ENCODE data around the gene AP2M1. TPM values are rescaled to one million over a fixed set of nuclear protein-coding genes. Genes with fewer than 3 reads are reported as not detected.

The AP2M1 gene
- total and polyA plus RNA-seq, 2 of the 13 experiments (the other 11 are each of a cell fraction or from before 2014, with no cell fraction given), result 126 to 146 TPM

DNA sequence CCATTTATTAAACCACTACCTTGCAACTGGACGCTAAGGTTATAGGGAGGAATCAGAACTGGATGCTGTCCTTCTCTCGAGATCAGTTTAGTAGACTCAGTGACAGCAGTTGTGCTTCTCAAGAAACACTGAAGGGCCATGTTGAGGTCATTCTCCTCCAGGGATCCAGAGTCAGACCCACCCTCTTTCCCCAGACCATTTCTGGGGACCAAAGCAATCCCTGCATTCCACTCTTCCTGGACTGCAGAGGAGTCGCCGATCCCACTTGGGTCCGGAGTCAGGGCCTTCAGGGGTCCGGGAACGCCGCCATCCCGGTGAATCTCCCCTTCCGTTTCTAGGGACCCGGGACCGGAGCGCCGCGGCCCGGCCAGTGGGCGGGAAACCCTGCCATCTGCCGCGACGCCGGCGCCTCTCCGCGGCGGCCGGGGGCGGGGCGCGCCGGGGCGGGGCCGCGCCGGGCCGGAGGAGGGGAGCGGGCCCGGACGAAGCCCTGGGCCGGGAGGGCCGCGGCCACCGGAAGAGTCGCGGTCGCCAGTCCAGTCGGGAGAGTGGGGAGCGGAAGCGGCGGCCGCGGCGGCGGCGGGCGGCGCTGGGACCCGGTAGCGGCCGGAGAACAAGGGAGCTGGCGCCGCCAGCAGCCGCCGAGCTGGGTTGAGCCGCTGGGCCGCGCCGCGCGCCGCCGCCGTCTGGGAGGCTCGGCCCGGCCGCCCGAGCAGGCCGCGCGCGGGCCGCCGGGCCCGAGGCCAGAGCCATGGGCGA lies 19.6 kb upstream of the AP2M1 start, which contains the start of gene DVL3 (continued):
- TF ChIP-seq, protein P1, sequence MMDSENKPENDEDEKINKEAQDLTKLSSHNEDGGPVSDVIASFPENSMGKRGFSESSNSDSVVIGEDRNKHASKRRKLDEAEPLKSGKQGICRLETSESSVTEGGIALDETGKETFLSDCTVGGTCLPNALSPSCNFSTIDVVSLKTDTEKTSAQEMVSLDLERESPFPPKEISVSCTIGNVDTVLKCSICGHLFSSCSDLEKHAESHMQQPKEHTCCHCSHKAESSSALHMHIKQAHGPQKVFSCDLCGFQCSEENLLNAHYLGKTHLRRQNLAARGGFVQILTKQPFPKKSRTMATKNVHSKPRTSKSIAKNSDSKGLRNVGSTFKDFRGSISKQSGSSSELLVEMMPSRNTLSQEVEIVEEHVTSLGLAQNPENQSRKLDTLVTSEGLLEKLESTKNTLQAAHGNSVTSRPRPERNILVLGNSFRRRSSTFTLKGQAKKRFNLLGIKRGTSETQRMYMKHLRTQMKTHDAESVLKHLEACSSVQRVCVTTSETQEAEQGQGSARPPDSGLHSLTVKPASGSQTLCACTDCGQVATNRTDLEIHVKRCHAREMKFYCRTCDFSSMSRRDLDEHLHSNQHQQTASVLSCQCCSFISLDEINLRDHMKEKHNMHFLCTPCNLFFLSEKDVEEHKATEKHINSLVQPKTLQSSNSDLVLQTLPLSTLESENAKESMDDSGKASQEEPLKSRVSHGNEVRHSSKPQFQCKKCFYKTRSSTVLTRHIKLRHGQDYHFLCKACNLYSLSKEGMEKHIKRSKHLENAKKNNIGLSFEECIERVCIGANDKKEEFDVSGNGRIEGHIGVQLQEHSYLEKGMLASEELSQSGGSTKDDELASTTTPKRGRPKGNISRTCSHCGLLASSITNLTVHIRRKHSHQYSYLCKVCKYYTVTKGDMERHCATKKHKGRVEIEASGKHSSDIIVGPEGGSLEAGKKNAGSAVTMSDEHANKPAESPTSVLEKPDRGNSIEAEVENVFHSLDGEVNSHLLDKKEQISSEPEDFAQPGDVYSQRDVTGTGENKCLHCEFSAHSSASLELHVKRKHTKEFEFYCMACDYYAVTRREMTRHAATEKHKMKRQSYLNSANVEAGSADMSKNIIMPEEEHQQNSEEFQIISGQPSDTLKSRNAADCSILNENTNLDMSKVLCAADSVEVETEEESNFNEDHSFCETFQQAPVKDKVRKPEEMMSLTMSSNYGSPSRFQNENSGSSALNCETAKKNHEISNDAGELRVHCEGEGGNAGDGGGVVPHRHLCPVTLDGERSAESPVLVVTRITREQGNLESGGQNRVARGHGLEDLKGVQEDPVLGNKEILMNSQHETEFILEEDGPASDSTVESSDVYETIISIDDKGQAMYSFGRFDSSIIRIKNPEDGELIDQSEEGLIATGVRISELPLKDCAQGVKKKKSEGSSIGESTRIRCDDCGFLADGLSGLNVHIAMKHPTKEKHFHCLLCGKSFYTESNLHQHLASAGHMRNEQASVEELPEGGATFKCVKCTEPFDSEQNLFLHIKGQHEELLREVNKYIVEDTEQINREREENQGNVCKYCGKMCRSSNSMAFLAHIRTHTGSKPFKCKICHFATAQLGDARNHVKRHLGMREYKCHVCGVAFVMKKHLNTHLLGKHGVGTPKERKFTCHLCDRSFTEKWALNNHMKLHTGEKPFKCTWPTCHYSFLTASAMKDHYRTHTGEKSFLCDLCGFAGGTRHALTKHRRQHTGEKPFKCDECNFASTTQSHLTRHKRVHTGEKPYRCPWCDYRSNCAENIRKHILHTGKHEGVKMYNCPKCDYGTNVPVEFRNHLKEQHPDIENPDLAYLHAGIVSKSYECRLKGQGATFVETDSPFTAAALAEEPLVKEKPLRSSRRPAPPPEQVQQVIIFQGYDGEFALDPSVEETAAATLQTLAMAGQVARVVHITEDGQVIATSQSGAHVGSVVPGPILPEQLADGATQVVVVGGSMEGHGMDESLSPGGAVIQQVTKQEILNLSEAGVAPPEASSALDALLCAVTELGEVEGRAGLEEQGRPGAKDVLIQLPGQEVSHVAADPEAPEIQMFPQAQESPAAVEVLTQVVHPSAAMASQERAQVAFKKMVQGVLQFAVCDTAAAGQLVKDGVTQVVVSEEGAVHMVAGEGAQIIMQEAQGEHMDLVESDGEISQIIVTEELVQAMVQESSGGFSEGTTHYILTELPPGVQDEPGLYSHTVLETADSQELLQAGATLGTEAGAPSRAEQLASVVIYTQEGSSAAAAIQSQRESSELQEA (CRISPR knock-in tag; IDR thresholded peaks at IDR 0.05; ENCODE audit: not compliant biosample characterization), result no peak
- TF ChIP-seq ZNF274 (CRISPR knock-in tag; IDR thresholded peaks at IDR 0.05) (no peak), HDAC1 (CRISPR knock-in tag; IDR thresholded peaks at IDR 0.05) (0 out of 2 replicates have a peak, but pooled peaks have one; percentile 34), EZH2 (conservative IDR thresholded peaks at IDR 0.05; ENCODE audit: low read depth, low read length) (no peak), ZNF451 (CRISPR knock-in tag; IDR thresholded peaks at IDR 0.05) (no peak), MTF1 (CRISPR knock-in tag; IDR thresholded peaks at IDR 0.05) (no peak), SATB2 (CRISPR knock-in tag; IDR thresholded peaks at IDR 0.05) (no peak), ZNF780A (CRISPR knock-in tag; IDR thresholded peaks at IDR 0.05) (no peak), ELF4 (CRISPR knock-in tag; IDR thresholded peaks at IDR 0.05; ENCODE audit: borderline replicate concordance) (no peak), CEBPB (IDR thresholded peaks at IDR 0.05; ENCODE audit: borderline replicate concordance, low read depth, low read length) (no peak), MATR3 (CRISPR knock-in tag; IDR thresholded peaks at IDR 0.05) (no peak), ZNF776 (CRISPR knock-in tag; IDR thresholded peaks at IDR 0.05) (no peak), ZNF747 (CRISPR knock-in tag; IDR thresholded peaks at IDR 0.05; ENCODE audit: borderline replicate concordance) (no peak), FOXP1 (IDR thresholded peaks at IDR 0.05) (no peak), FOXP1 (CRISPR knock-in tag; IDR thresholded peaks at IDR 0.05) (no peak), TBL1XR1 (IDR thresholded peaks at IDR 0.05; ENCODE audit: borderline replicate concordance, low read length, partially characterized antibody) (no peak)
- TF ChIP-seq, protein P2, sequence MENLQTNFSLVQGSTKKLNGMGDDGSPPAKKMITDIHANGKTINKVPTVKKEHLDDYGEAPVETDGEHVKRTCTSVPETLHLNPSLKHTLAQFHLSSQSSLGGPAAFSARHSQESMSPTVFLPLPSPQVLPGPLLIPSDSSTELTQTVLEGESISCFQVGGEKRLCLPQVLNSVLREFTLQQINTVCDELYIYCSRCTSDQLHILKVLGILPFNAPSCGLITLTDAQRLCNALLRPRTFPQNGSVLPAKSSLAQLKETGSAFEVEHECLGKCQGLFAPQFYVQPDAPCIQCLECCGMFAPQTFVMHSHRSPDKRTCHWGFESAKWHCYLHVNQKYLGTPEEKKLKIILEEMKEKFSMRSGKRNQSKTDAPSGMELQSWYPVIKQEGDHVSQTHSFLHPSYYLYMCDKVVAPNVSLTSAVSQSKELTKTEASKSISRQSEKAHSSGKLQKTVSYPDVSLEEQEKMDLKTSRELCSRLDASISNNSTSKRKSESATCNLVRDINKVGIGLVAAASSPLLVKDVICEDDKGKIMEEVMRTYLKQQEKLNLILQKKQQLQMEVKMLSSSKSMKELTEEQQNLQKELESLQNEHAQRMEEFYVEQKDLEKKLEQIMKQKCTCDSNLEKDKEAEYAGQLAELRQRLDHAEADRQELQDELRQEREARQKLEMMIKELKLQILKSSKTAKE (CRISPR knock-in tag; IDR thresholded peaks at IDR 0.05; ENCODE audit: borderline replicate concordance), result no peak
- TF ChIP-seq, protein P3, sequence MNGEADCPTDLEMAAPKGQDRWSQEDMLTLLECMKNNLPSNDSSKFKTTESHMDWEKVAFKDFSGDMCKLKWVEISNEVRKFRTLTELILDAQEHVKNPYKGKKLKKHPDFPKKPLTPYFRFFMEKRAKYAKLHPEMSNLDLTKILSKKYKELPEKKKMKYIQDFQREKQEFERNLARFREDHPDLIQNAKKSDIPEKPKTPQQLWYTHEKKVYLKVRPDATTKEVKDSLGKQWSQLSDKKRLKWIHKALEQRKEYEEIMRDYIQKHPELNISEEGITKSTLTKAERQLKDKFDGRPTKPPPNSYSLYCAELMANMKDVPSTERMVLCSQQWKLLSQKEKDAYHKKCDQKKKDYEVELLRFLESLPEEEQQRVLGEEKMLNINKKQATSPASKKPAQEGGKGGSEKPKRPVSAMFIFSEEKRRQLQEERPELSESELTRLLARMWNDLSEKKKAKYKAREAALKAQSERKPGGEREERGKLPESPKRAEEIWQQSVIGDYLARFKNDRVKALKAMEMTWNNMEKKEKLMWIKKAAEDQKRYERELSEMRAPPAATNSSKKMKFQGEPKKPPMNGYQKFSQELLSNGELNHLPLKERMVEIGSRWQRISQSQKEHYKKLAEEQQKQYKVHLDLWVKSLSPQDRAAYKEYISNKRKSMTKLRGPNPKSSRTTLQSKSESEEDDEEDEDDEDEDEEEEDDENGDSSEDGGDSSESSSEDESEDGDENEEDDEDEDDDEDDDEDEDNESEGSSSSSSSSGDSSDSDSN (CRISPR knock-in tag; IDR thresholded peaks at IDR 0.05), result no peak
